Glutamatergic neuron (in vitro differentiated cells): ENCODE measurements around the gene CYB561A3. TPM values are rescaled to one million over a fixed set of nuclear protein-coding genes. Genes with fewer than 3 reads are reported as not detected.
"Not testable (repeated sequence)": the region's sequence is repeated elsewhere in the genome, so short reads cannot be mapped to it uniquely, and the experiment has no call there.

Experiments
- DNase-seq: peaks from one replicate; pipeline ENCODE4 v3.0.0; 2022
- H3K27ac Mint-ChIP-seq: one replicate; pipeline ENCODE4 v1.8.0; 2020; ENCODE audit warnings: mild to moderate bottlenecking, mixed read lengths, inconsistent platforms; ENCODE audit not compliant: unreplicated experiment
- H3K27me3 Mint-ChIP-seq: one replicate; pipeline ENCODE4 v1.8.0; 2020; ENCODE audit warnings: mild to moderate bottlenecking, moderate library complexity, mixed read lengths, inconsistent platforms; ENCODE audit not compliant: unreplicated experiment
- H3K36me3 Mint-ChIP-seq: one replicate; pipeline ENCODE4 v1.8.0; 2020; ENCODE audit warnings: mild to moderate bottlenecking, mixed read lengths, inconsistent platforms; ENCODE audit not compliant: unreplicated experiment
- H3K4me1 Mint-ChIP-seq: one replicate; pipeline ENCODE4 v1.8.0; 2020; ENCODE audit warnings: mild to moderate bottlenecking, low read depth, mixed read lengths, inconsistent platforms; ENCODE audit not compliant: unreplicated experiment
- H3K4me3 Mint-ChIP-seq: one replicate; pipeline ENCODE4 v1.8.0; 2020; ENCODE audit warnings: mild to moderate bottlenecking, mixed read lengths, inconsistent platforms; ENCODE audit not compliant: unreplicated experiment
- H3K9me3 Mint-ChIP-seq: one replicate; pipeline ENCODE4 v1.8.0; 2020; ENCODE audit warnings: mild to moderate bottlenecking, moderate library complexity, mixed read lengths, inconsistent platforms; ENCODE audit not compliant: unreplicated experiment
- CTCF ChIP-seq: fragments of 200-600 bp; sonication (generic); IDR thresholded peaks from one replicate; pipeline ENCODE4 v1.5.0; 2021; ENCODE audit not compliant: partially characterized antibody, unreplicated experiment
- total RNA-seq: library from RNA; stranded (reverse); fragmentation: NEBNext Ultra II Directional; extraction: Animal tissue kit (Norgen Biotek cat#: 25700); gene quantifications from one replicate; pipeline ENCODE4 v1.2.1, GENCODE V29; 2021; ENCODE audit not compliant: unreplicated experiment

CYB561A3 gene
- total RNA-seq, 1 donor from 2014 or later, result 20.6 TPM

- no peaks in the 10 kb centered on the region for H3K27me3 Mint-ChIP-seq
- no peak overlapping the region for H3K4me3 Mint-ChIP-seq
- no peaks in the 10 kb centered on the region for H3K4me1 Mint-ChIP-seq
- H3K9me3 Mint-ChIP-seq, result no peaks in the 10 kb centered on the region
- DNase-seq, result peak; percentile 22
- TF ChIP-seq CTCF, result no peak
- no peak overlapping the region for H3K27ac Mint-ChIP-seq
- H3K36me3 Mint-ChIP-seq, result no peaks in the 10 kb centered on the region
Measured at GRCh38 chr11:61384271-61385242, 22.9 kb upstream of the CYB561A3 start.

GRCh38 chr11:61383859-61384258 is 22.2 kb upstream of the CYB561A3 start:
- not testable (repeated sequence) for H3K4me3 Mint-ChIP-seq, H3K9me3 Mint-ChIP-seq, H3K27me3 Mint-ChIP-seq, DNase-seq, H3K27ac Mint-ChIP-seq, H3K4me1 Mint-ChIP-seq, H3K36me3 Mint-ChIP-seq

GRCh38 chr11:61380884-61381283 is 19.2 kb upstream of the CYB561A3 start:
- no peak overlapping the region for H3K4me3 Mint-ChIP-seq
- DNase-seq, result no peak
- peaks cover 7% of the 10 kb centered on the region for H3K36me3 Mint-ChIP-seq
- peaks cover 2% of the 10 kb centered on the region for H3K27me3 Mint-ChIP-seq
- H3K4me1 Mint-ChIP-seq, result no peaks in the 10 kb centered on the region
- TF ChIP-seq CTCF, result no peak
- H3K9me3 Mint-ChIP-seq, result no peaks in the 10 kb centered on the region
- no peak overlapping the region for H3K27ac Mint-ChIP-seq

GRCh38 chr11:61378713-61379313 is 17.1 kb upstream of the CYB561A3 start:
- Mint-ChIP-seq H3K9me3 (peaks cover 2% of the 10 kb centered on the region), H3K4me3 (no peak overlapping the region), H3K36me3 (peaks cover 11% of the 10 kb centered on the region), H3K27me3 (peaks cover 2% of the 10 kb centered on the region), H3K27ac (no peak overlapping the region), H3K4me1 (no peaks in the 10 kb centered on the region)
- no peak for TF ChIP-seq CTCF
- DNase-seq, result no peak

- TF ChIP-seq CTCF, result no peak
- H3K9me3 Mint-ChIP-seq, result peaks cover 2% of the 10 kb centered on the region
- no peaks in the 10 kb centered on the region for H3K4me1 Mint-ChIP-seq
- no peak overlapping the region for H3K27ac Mint-ChIP-seq
- peaks cover 2% of the 10 kb centered on the region for H3K27me3 Mint-ChIP-seq
- H3K36me3 Mint-ChIP-seq, result peaks cover 16% of the 10 kb centered on the region
- no peak for DNase-seq
- no peak overlapping the region for H3K4me3 Mint-ChIP-seq
Measured at GRCh38 chr11:61377461-61378160, 15.9 kb upstream of the CYB561A3 start.
